C4-2B (cell line): Measurements from ENCODE around the gene TVP23A.

Experiments used
- CTCF ChIP-seq: fragments of 450-650 bp; conservative IDR thresholded peaks from 2 replicates; pipeline ENCODE4 v1.5.1; 2017; ENCODE audit warnings: mild to moderate bottlenecking
- ZFX ChIP-seq: fragments of 450-650 bp; IDR thresholded peaks from 2 replicates; pipeline ENCODE4 v1.6.1; 2017

DNA sequence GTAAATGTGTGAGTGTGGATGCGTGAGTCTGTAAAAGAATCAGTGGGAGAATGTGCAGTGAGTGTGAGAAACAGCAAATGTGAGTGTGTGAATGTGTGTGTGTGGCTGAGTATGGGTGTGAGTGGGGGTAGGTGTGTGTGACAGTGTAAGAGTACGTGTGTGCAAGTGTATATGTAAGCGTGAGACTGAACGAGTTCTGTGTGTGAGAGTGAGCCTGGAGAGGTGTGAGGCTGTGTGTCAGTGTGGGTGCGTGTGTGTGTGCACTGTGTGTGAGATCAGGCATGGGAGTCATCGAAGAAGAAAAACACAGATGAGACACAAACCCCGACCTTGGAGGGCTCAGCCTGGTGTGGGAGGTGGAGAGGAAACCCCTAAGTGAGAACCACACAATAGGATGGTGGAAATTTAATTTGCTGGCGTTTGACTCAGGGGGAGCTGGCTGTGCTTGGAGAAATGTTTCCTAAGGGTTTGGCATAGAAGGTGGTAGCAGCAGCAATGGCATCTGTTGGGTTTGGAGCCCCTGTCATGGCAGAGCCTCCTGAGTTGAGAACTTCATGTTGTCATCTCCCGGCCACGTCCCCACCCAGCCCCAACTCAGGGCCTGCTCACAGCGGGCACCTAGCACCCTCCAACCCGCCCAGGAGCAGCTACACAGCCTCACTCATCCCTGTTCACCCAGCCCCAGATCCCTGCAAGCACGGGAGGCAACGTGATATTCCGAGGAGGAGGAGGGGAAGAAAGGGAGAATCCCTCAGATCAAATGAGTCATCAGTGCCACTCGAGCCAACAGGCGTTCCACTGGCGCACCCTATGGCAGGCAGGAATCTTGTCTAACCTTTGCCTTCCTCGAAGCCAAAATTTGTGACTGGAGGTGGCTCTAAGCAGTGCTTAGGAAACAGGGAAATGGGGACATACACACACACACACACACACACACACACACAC lies 89.2 kb downstream of the TVP23A start:
- TF ChIP-seq CTCF (no peak), ZFX (no peak)
